SHP77 (cell line): Measurements from ENCODE around the gene EPS8L2.

ENCODE experiments used
- DNase-seq, 2 experiments: peaks; one replicate each; lab custom pipeline; 2025; lab: John Stamatoyannopoulos, UW

Gene EPS8L2

DNA sequence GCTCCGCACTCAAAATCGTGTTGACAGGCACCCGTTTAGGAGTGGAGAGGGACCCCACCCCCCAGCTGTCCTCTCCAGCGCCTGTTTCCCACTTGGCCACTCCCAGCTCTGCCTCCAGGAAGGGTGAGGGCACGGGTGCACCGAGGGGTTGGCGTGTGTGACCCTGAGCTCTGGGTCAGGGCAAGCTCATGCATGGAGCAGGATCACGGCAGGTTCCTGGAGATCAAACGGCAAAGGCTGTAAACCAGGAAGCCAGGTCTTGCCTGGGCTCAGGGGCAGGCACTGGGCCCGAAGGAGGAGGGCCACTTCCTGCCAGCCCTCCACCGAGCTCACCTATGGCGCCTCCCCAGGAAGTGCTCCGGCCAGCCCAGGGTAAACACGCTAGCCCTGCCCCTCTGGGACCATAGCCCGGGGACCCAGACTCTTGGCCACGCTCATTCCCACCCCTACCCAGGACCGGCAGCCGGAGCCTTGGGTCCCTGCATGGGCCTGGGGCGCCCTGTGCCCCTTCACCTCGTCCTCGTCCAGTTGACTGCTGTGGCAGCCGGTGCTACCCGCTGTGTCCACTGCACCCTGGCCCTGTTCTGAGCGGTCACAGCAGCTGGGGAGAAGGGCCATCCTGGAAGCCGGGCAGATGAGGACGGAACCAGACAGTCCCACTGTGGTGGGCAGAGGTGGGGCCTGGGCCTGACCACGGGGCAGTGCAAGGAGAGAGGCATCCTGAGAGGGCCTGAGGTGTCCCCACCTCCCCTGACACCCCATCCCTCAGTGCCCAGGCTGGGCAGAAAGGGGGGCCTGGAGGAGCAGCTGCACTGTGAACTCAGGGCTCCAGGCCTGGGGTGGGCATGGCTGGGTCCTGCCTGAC is 1.0 kb upstream of the EPS8L2 start:
- DNase-seq, result no peak

DNA sequence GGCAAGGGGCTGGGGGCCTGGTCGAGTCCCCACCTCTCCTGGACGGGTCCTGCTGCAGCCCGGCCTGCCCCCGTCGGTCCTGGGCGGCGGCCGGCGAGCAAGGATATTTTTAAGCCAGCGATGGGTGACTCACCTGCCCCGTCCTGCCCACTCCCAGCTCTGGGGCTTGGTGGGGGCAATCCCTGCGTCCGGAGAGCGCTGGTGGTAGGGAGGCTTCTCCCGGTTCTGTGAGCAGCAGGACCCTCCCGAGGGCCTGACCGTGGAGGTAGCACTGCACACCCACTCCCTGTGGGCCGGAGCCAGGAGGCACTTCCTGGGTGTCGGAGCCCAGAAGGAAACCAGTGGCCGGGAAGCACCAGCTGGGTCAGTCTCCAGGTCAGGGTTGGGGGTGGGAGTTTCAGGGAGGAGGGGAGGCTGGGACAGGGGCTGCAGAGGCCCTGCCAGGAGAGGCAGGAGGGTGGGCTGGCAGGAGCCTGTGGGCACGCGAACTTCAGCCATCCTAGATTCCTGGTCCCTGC is 467 bp downstream of the EPS8L2 start:
- DNase-seq, result no peak

DNA sequence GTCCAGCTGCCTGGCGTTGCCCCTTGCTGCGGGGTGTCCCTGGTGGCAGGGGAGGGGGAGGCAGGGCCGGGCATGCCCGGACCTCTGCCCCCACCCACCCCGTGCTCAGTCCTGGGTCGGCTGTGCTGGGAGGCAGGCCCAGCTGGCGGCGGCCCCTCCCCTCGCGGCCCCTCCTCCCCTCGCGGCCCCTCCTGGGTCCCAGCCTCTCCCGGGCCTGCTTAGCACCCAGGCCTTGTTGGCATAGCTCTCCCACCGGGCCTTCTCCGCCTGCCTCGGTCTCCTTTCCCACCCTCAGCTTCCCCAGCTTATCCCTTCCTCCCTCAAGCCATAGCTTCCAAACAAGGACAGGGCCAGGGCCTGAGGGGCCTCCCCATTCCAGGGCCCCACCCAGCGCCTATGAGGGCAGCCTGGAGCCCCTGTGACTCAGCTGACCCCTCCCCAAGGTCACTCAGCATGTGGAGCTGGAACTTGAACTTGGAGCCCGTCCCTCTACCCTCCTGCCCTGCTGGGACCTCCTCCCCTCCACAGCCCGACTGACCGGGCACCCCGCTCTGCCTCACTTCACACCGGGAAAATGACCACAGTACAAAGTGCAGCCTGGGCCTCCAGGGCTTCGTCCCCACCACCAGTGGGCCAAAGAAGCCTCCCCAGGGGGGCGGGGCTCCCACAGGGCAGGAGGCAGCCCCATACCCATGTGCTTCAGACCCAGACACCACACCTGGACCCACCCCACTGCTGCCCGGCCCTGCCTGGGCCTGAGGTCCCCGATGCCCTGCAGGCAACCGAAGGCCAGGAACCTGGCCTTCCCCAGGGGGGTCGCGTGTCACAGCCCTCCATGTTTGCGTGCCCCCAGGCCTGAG is 1.2 kb downstream of the EPS8L2 start:
- no peak for DNase-seq

DNA sequence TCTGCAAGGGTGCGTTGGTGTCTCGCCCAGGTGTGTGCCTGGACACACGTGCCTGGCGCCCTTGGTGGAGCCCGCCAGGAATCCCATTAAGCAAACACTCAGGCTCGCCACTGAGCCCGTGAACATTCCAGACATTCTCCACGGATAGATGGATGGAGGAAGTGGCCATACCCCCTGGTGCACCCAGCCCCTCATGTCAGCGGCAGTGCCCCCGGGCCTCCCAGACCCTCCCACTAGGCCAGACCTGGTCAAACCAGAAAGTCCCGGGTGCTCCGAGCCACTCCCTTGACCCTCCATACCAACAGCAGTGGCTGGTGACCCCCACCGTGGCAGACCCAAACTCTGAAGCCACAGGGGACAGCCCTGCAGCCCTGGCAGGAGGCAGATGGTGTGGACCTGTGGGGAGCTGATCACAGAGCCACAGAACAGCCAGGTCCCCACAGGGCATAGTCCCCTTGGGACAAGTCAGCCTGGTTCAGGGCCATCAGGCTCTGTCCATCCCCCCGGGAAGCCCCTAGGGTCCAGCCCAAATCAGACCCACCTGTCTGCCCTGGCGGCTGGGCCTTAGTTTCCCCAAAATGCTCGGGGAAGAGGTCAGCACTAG is 1.9 kb downstream of the EPS8L2 start:
- DNase-seq, result no peak

DNA sequence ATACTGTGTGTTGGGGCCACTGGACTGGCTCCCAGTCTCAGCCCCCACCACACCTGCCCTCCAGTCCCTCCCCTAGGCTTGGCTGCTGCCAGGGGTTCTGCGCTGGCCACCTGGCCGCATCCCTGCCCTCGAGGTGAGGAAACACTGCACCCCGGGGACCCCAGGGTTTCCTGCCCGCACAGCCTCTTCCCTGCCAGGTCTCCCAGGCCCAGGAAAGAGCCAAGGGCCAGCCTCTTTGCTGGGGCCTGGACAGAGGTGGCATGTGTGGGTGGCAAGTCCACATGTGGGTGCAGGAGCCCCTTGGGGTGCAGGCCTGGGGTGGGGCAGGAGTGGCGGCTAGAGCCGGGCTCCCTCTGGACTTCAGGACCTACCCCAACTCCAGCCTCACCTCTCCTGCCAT is 2.5 kb downstream of the EPS8L2 start:
- no peak for DNase-seq

DNA sequence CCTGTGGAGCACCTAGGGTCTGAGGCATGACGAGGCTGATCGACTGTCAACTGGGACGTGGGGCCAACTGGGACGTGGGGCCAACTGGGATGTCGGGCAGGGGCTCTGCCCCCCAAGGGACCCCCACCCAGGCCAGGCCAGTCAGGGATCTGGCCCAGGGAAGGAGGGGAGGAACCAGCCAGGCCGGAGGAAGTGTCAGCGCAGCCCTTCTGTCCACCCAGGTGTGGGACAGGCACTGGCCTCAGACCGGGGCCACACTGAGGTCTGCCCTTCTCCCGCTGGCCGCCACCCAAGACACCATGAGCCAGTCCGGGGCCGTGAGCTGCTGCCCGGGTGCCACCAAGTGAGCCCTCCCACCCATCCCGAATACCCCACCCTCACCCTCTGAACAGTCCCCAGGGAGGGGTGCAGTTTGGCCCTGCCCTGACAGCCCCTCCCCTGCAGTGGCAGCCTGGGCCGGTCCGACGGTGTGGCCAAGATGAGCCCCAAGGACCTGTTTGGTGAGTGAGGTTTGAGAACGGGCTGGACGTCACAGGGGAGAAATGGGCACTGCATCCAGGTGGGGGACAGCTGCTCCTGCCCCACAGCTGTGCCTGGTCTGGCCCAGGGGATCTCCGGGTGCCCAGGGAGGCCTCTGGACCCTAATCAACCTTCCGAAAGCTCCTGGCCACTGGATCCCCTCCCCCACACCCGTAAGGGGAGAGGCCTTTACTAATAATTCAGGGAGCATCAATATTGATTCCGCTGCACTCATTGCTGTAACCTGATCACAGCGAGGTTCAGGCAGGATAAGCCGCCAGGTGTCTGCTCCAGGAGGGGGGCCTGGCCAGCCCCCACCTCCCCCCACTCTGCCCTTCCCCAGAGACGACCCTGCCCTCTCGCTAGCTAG is 3.3 kb downstream of the EPS8L2 start:
- DNase-seq, result no peak

DNA sequence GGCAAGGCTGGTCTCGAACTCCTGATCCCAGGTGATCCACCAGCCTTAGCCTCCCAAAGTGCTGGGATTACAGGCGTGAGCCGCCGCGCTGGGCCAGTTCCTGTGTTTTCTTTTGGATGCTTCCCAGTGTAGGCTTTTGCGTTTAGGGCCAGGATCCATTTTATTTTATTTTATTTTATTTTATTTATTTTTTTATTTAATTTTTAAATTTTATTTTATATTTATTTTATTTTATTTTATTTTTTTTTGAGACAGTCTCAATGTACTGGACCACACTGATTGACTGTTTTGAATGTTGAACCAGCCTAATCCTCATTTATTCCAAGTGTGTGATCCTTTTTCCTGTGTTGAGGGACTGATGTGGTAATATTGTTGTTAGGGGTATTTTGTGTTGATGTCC is 8.4 kb downstream of the EPS8L2 start:
- no peak for DNase-seq

DNA sequence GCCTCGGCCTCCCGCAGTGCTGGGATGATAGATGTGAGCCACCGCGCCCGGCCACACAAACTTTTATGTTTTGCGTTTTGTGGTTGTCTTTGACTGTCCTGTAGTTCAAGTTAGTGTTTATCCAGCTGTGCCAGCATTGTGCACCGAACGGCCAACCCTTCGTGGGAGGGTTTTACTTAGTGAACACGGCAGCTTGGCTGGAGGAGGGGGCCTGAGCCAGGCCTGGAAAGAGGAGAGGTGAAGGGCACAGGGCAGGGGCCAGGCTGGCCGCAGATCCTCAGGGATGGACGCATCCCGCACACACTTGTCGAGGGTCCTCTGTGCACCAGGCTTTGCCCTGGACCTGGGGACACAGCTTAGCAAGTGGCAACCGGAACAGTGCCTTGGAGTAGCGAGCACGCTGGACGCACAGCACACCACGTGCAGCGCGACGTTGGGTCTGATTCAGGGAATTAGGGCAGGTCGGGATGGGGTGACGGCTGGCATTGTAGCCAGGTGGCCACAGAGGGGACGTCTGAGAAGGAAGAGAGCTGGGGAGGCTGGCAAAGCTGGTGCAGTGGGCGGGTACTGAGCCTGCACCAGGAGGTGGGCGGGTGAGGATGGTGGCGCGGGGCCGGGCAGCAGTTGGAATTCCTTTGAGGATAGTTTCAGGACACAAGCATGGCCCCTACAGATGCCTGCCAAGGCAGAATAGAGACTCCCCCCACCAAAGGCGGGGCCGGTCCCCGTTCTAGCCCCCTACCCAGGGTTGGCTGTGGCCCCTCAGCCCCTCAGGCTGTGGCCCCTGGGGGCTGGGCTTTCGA is 13.4 kb downstream of the EPS8L2 start:
- no peak for DNase-seq

DNA sequence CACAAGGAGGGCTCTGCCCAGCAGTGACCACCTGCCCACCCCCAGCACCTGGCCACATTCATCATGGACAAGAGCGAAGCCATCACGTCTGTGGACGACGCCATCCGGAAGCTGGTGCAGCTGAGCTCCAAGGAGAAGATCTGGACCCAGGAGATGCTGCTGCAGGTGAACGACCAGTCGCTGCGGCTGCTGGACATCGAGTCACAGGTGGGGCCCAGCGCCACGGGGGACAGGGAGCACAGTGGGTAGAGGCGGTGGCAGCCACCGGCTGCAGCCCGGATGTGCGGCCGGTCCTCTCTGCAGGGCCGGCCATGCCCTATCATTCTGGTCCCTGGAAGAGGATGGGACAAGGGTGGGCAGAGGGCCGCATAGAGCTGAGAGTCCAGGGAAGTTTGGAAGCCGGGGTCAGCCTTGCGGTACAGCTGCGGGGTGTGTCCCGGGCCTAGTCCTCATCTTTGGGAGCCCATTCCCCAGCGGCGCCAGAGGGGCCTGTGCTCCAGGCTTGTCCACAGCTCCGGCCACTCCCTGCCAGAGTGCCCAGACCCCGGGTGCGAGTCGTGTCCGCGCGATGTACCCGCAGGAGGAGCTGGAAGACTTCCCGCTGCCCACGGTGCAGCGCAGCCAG is 14.1 kb downstream of the EPS8L2 start:
- no peak for DNase-seq

DNA sequence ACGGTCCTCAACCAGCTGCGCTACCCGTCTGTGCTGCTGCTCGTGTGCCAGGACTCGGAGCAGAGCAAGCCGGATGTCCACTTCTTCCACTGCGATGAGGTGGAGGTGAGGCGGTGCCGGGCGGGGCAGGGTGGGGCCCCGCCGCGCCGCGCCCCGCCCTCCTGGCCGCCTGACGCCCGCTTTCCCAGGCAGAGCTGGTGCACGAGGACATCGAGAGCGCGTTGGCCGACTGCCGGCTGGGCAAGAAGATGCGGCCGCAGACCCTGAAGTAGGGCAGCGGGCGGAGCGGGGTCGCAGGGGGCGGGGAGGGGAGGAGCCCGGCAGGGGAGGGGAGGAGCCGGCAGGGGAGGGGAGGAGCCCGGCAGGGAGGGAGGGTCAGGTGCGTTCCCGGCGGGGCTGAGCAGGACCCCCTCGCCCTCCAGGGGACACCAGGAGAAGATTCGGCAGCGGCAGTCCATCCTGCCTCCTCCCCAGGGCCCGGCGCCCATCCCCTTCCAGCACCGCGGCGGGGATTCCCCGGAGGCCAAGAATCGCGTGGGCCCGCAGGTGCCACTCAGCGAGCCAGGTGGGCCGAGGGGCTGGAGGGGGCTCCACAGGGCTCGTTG is 14.7 kb downstream of the EPS8L2 start:
- peak in 1 of 2 experiments; percentile 31 for DNase-seq

DNA sequence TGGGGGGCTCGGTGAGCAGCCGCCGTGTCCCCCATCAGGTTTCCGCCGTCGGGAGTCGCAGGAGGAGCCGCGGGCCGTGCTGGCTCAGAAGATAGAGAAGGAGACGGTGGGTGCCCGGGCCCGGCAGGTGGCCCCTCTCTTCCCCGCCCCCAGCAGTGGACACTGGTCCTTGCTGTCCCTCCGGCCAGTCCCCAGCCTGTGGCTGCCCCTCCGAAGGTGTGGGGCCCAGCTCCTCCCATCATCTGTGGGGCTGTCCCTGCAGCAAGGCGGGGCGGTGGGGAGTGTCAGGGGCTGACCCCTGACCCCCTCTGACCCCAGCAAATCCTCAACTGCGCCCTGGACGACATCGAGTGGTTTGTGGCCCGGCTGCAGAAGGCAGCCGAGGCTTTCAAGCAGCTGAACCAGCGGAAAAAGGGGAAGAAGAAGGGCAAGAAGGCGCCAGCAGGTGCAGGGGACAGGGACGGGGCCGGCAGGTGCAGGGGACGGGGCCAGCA is 15.3 kb downstream of the EPS8L2 start:
- no peak for DNase-seq

DNA sequence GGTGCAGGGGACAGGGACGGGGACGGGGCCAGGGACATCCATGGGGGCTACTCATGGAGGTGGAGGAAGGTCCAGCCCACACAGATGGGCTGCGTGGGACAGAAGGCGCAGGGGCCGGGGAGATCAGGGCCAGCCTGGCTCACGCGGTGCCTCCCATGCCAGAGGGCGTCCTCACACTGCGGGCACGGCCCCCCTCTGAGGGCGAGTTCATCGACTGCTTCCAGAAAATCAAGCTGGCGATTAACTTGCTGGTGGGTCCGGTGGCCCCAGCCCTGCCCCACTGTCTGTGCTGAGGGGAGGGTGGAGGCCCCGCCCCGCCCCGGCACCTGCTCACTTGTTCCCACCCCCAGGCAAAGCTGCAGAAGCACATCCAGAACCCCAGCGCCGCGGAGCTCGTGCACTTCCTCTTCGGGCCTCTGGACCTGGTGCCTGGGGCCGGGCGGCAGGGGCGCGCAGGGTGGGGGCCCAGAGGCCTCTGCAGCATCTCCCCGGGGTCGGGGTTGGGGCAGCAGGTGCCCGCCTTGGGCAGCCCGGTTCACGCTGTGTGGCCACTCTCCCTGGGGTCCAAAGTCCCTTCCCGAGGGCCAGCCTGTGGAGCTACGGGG is 15.8 kb downstream of the EPS8L2 start:
- DNase-seq, result peak in 1 of 2 experiments; percentile 26

DNA sequence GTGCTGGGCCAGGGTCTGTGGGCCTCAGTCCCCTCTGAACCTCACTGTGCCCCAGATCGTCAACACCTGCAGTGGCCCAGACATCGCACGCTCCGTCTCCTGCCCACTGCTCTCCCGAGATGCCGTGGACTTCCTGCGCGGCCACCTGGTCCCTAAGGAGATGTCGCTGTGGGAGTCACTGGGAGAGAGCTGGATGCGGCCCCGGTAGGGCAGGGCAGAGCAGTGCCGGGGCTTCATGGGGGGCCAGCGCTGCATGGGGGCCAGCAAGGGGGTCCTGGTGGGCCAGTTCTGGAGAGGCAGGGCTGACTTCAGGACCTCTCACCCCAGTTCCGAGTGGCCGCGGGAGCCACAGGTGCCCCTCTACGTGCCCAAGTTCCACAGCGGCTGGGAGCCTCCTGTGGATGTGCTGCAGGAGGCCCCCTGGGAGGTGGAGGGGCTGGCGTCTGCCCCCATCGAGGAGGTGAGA is 16.3 kb downstream of the EPS8L2 start:
- no peak for DNase-seq

DNA sequence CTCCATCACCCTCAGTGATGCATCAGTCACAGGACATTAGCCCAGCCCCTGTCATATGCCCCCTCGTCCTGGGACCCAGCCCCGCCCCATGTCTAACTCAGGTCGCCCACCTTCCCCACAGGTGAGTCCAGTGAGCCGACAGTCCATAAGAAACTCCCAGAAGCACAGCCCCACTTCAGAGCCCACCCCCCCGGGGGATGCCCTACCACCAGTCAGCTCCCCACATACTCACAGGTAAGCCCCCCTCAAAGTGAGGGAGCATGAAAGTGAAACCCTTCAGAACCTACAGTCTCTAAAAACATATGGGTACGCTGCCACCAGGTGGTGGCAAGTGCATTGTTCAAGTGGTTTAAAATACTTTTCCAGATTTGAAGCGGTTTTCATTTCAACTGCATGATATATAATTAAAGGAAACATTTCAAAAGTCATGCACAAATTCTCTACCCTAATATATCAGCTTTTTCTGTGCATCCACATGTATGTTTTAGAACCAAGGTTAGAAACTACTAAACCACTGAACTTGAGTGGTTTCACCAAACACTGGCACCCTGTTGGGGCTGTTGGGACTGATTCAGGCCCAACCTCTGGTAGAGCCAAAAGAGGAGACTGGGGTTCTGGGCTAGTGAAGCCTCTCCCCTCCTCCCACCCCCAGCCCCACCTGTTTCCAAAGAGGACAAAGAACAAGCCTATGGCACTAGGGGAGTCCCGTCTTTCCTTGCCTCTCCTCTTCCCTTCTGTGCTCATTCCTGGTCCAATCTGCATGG is 17.3 kb downstream of the EPS8L2 start:
- DNase-seq, result peak in 1 of 2 experiments; percentile 29

DNA sequence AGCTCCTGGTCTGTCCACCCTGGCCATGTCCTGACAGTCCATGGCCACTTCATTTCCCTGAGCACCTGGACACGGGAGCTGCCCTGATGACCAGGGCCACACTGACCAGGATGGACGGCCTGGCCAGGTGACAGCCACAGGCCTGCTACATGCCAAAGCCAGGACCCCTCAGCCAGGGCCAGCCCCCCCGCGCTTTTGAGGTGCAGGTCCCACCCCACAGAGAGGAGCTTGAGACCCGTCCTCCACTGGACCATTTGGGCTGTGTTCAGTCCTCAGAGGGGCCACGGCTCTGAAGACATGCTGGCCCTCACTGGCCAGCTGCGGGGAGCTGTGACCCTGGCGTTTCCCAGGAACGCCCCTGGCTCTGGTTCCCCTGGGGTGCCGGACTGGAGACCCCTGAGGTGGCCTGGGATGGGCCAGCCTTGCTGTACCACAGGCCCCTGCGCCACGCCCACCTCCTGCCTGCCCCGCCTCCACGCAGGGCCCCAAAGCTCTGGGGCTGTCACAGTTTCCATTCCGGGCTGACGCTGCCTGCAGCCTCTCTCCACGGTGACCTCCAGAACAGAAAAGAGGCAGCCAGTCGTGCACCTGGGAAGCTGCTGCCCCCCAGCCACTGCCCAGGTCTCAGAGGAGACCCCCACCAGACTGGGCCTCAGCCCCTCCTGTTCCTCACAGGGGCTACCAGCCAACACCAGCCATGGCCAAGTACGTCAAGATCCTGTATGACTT is 18.2 kb downstream of the EPS8L2 start:
- no peak for DNase-seq

DNA sequence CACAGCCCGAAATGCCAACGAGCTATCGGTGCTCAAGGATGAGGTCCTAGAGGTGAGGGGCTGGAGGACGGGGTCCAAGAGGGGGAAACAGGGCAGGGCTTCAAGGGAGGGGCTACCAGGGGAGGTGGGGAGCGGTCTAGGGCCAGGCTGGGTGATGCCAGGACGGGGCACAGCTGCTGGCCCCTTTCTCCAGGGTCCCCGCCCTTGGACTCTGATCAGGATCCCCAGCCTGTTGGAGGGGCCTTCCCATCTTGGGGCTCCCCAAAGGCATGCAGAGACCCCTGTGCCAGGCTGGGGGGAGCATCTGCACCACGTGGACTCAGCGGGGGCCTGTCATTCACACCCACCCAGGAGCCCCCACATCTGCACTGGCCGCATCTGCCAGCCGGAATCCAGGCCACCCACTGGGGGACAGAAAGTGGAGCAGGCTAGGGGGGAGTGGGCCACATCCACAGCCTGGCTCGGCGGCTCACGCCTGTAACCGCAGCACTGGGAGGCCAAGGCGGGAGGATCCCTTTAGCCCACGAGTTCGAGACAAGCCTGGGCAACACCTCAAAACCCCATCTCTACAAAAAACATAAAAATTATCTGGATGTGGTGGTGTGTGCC is 18.9 kb downstream of the EPS8L2 start:
- DNase-seq, result no peak

DNA sequence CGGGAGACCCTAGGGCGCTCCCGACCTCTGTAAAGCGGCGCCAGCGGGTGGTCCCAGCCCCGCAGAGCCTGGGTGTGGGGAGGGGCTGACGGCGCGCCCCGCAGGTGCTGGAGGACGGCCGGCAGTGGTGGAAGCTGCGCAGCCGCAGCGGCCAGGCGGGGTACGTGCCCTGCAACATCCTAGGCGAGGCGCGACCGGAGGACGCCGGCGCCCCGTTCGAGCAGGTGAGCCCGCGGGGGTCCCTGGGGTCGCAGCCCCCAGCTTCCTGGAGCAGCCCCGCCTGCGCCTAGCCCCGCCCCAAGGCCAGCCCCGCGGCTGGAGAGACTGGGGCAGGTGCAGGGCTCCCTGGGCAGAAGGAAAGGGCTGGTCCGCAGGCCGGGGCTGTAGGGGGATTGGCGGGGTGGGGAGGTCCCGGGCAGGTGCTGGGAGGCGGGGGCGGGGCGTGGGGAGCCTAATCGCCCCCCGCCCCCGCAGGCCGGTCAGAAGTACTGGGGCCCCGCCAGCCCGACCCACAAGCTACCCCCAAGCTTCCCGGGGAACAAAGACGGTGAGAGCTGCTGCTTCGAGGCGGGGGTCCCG is 19.7 kb downstream of the EPS8L2 start:
- DNase-seq, result no peak
